Keratinocyte (primary cell): ENCODE data around the gene RNF115. TPM values are rescaled to one million over a fixed set of nuclear protein-coding genes. Genes with fewer than 3 reads are reported as not detected.

Experiments
- DNase-seq: peaks from one replicate; pipeline ENCODE4 v3.0.0-alpha.2; 2011; ENCODE audit warnings: low read depth, missing footprints, low spot score
- FAIRE-seq: peaks from 2 replicates; lab custom pipeline; 2011; peaks lifted over from hg19 to GRCh38; lab: Jason Lieb, UNC
- H2AFZ ChIP-seq: 2 replicates; pipeline ENCODE4 v1.6.0; 2012; ENCODE audit warnings: low read length, control low read depth, inconsistent platforms; ENCODE audit not compliant: control insufficient read depth
- H3K27ac ChIP-seq: 2 replicates; pipeline ENCODE4 v1.5.1; 2011; ENCODE audit warnings: low read length; ENCODE audit not compliant: control insufficient read depth, insufficient read depth
- H3K27me3 ChIP-seq: 3 replicates; pipeline ENCODE4 v1.6.0; 2011; ENCODE audit warnings: low read length; ENCODE audit not compliant: control insufficient read depth, insufficient read depth; ENCODE audit errors: extremely low read depth
- H3K36me3 ChIP-seq, 2 experiments: 2 replicates in 1 of 2; 3 replicates in 1 of 2; pipeline ENCODE4 v1.5.1; 2011; ENCODE audit warnings: low read length in 2 of 2, mild to moderate bottlenecking in 1 of 2; ENCODE audit not compliant: control insufficient read depth in 2 of 2, insufficient read depth in 2 of 2; ENCODE audit errors: extremely low read depth in 1 of 2
- H3K4me1 ChIP-seq: 3 replicates; pipeline ENCODE4 v1.5.1; 2011; ENCODE audit warnings: low read length; ENCODE audit not compliant: control insufficient read depth, insufficient read depth; ENCODE audit errors: extremely low read depth
- H3K4me2 ChIP-seq: 3 replicates; pipeline ENCODE4 v1.6.0; 2011; ENCODE audit warnings: low read depth, low read length; ENCODE audit not compliant: control insufficient read depth, insufficient read depth; ENCODE audit errors: extremely low read depth
- H3K4me3 ChIP-seq, 3 experiments: fragments of 200-600 bp in 1 of 3; sonication (generic) in 1 of 3; 2 replicates in 2 of 3; 3 replicates in 1 of 3; pipeline ENCODE4 v1.5.1; 2011 to 2016; ENCODE audit warnings: low read length in 3 of 3, mild to moderate bottlenecking in 3 of 3, control low read depth in 2 of 3, inconsistent platforms in 1 of 3, low read depth in 1 of 3, mixed read lengths in 1 of 3, mixed run types in 1 of 3, moderate library complexity in 1 of 3; ENCODE audit not compliant: control insufficient read depth in 2 of 3, insufficient read depth in 2 of 3; ENCODE audit errors: extremely low read depth in 1 of 3
- H3K79me2 ChIP-seq: 2 replicates; pipeline ENCODE4 v1.6.0; 2012; ENCODE audit warnings: low read length; ENCODE audit not compliant: control insufficient read depth, insufficient read depth
- H3K9ac ChIP-seq: 3 replicates; pipeline ENCODE4 v1.6.0; 2011; ENCODE audit warnings: low read length; ENCODE audit not compliant: control insufficient read depth, insufficient read depth; ENCODE audit errors: extremely low read depth
- H3K9me1 ChIP-seq: 3 replicates; pipeline ENCODE4 v1.6.0; 2011; ENCODE audit warnings: low read length; ENCODE audit not compliant: control insufficient read depth, insufficient read depth; ENCODE audit errors: extremely low read depth
- H3K9me3 ChIP-seq: 2 replicates; pipeline ENCODE4 v1.5.1; 2012; ENCODE audit warnings: low read depth, low read length; ENCODE audit not compliant: control insufficient read depth
- H4K20me1 ChIP-seq: 3 replicates; pipeline ENCODE4 v1.6.0; 2011; ENCODE audit warnings: low read length; ENCODE audit not compliant: control insufficient read depth, insufficient read depth; ENCODE audit errors: extremely low read depth
- EZH2 ChIP-seq: IDR thresholded peaks from one replicate; pipeline ENCODE4 v1.6.1; 2012; ENCODE audit warnings: inconsistent platforms, mild to moderate bottlenecking, low read length, moderate library complexity
- dilution Hi-C: fragments of 300-500 bp; cut with MboI; formaldehyde crosslinking; loops from one replicate; pipeline ENCODE4 v1.7.0; 2020; ENCODE audit warnings: low sequenced_read_pairs; ENCODE audit not compliant: extremely low pct_ligation_motif_present
- polyA plus RNA-seq, 5 experiments: library from polyadenylated mRNA; depleted of rRNA in 3 of 5; stranded (reverse) in 3 of 5; stranded (forward) in 1 of 5; unstranded in 1 of 5; fragments of >200 nt; gene quantifications; 1 replicate in 1 of 5; 2 replicates in 3 of 5; 3 replicates in 1 of 5; pipeline versions ENCODE4 v1.2.1 to v1.2.3, GENCODE V29; 2011 to 2012; ENCODE audit warnings: missing spikeins in 2 of 5, low read depth in 1 of 5, low replicate concordance in 1 of 5
- TF ChIP-seq, protein P1 (sequence below), 3 experiments: IDR thresholded peaks in 1 of 3; conservative IDR thresholded peaks in 1 of 3; optimal IDR thresholded peaks in 1 of 3; 2 replicates in 2 of 3; 3 replicates in 1 of 3; pipeline versions ENCODE3 to v1.5.1; 2011; ENCODE audit warnings: low read length in 3 of 3, mild to moderate bottlenecking in 3 of 3, moderate library complexity in 2 of 3, control low read depth in 1 of 3, inconsistent platforms in 1 of 3; ENCODE audit not compliant: insufficient read depth in 2 of 3; ENCODE audit errors: extremely low read depth in 1 of 3

The RNF115 gene
- polyA plus RNA-seq, 1 donor (not counting 4 experiments of a cell fraction or from before 2014, with no cell fraction given): 10.1 TPM

DNA sequence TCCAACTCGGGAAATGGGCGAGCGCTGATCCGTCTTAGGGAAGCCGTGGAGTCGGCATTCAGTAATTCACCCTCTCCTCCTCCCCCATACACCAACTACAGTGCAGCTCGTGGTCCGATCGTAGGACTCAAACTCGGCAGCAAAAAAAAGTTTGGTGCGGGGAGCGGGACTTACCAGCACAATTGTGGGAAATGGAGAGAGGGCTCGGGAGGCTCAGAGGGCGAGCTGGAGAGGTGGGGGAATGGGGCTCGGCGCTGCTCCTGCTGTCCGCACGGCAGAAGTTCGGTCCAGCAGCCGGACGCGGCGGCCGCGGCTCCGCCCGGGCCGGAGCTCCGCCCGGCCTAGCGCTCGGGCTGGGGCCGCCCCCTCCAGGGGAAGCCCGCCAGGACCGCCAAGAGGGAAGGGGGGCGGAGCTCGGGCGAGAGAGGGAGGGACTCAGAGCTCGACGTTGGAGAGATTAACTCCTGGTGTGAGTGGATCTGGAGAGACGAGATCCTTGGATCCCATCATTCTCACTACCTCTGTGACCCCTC lies 35.7 kb upstream of the RNF115 start:
- Histone ChIP-seq H2AFZ (peak overlapping the region; percentile 99), H3K9me3 (no peaks in the 10 kb centered on the region), H3K27ac (peak overlapping the region; percentile 84), H3K4me2 (peak overlapping the region; percentile 84), H3K27me3 (peaks cover 3% of the 10 kb centered on the region), H3K36me3 (peaks cover 18 to 24% of the 10 kb centered on the region in 2 experiments), H3K79me2 (peaks cover 19% of the 10 kb centered on the region), H3K9me1 (peaks cover 5% of the 10 kb centered on the region), H3K9ac (peak overlapping the region; percentile 87), H4K20me1 (no peaks in the 10 kb centered on the region), H3K4me1 (peaks cover 12% of the 10 kb centered on the region), H3K4me3 (peak overlapping the region; percentile 83 to 98 (median 97))
- no peak for TF ChIP-seq EZH2
- TF ChIP-seq, protein P1, sequence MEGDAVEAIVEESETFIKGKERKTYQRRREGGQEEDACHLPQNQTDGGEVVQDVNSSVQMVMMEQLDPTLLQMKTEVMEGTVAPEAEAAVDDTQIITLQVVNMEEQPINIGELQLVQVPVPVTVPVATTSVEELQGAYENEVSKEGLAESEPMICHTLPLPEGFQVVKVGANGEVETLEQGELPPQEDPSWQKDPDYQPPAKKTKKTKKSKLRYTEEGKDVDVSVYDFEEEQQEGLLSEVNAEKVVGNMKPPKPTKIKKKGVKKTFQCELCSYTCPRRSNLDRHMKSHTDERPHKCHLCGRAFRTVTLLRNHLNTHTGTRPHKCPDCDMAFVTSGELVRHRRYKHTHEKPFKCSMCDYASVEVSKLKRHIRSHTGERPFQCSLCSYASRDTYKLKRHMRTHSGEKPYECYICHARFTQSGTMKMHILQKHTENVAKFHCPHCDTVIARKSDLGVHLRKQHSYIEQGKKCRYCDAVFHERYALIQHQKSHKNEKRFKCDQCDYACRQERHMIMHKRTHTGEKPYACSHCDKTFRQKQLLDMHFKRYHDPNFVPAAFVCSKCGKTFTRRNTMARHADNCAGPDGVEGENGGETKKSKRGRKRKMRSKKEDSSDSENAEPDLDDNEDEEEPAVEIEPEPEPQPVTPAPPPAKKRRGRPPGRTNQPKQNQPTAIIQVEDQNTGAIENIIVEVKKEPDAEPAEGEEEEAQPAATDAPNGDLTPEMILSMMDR (optimal IDR thresholded peaks at IDR 0.05 in 1 of 3, IDR thresholded peaks at IDR 0.05 in 1 of 3, conservative IDR thresholded peaks at IDR 0.05 in 1 of 3; ENCODE audit: extremely low read depth in 1 of 3, insufficient read depth in 2 of 3, low read length in 3 of 3): no peak
- FAIRE-seq (peak; percentile 63), DNase-seq (no peak)
- dilution Hi-C loops: no loop called here

DNA sequence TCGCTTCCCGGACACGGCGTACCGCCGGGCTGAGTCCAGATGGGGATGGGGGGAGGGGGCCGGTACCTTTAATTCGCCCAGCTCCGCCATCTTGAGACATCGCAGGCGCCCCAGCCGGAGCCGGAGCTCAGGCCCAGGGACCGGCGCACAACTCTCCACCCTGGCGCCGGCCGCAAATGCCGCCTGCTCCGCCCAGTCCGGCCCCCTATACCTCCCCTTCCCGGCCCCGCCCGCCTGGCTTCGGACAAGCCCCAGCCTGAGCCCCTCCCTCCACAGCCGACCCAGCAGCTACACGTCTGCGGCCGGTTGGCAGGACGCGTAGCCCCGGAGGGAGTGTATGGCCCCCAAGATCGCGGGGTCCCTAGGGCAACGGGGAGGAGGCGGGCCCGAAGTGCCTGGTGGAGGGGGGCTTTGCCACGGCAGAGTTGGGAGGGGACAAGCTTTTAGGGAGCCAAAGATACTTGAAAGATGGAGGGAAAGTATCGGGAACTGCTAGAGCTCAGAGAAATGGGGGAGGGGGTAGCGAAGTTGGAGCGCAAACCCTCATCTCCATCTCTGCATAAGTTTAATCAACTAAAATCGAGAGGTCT lies 35.1 kb upstream of the RNF115 start, which contains the start of gene PIAS3:
TSS of gene PIAS3 (minus strand) at position 181 of the 590 bp plus-strand sequence. CDS start at position 90, 91 bp downstream.
- peak; percentile 64 for DNase-seq
- peaks cover 19% of the 10 kb centered on the region for H3K79me2 ChIP-seq
- dilution Hi-C loops: no loop called here
- H3K9me1 ChIP-seq: peaks cover 5% of the 10 kb centered on the region
- peak within 1 kb of the TSS; percentile 83 to 98 (median 97) for H3K4me3 ChIP-seq
- H3K9me3 ChIP-seq: no peaks in the 10 kb centered on the region
- H3K27ac ChIP-seq: peak within 1 kb of the TSS; percentile 84
- peaks cover 12% of the 10 kb centered on the region for H3K4me1 ChIP-seq
- peak within 1 kb of the TSS; percentile 87 for H3K9ac ChIP-seq
- peak within 1 kb of the TSS; percentile 99 for H2AFZ ChIP-seq
- TF ChIP-seq EZH2: no peak
- TF ChIP-seq, protein P1 (optimal IDR thresholded peaks at IDR 0.05 in 1 of 3, IDR thresholded peaks at IDR 0.05 in 1 of 3, conservative IDR thresholded peaks at IDR 0.05 in 1 of 3; ENCODE audit: extremely low read depth in 1 of 3, insufficient read depth in 2 of 3, low read length in 3 of 3): no peak
- H3K27me3 ChIP-seq: peaks cover 2% of the 10 kb centered on the region
- peak within 1 kb of the TSS; percentile 84 for H3K4me2 ChIP-seq
- peaks cover 24 to 26% of the 10 kb centered on the region in 2 experiments for H3K36me3 ChIP-seq
- no peak for FAIRE-seq
- H4K20me1 ChIP-seq: no peaks in the 10 kb centered on the region
